Fibroblast of villous mesenchyme (primary cell): ENCODE measurements around the gene MARK4. TPM values are rescaled to one million over a fixed set of nuclear protein-coding genes. Genes with fewer than 3 reads are reported as not detected.

ENCODE experiments used
- DNase-seq: peaks from one replicate; pipeline ENCODE4 v3.0.0-alpha.2; 2010; ENCODE audit warnings: low read depth
- H3K4me3 ChIP-seq: 2 replicates; pipeline ENCODE4 v1.5.1; 2011; ENCODE audit warnings: low read depth, mild to moderate bottlenecking, low read length
- CTCF ChIP-seq: IDR thresholded peaks from 2 replicates; pipeline ENCODE4 v1.5.1; 2012; ENCODE audit warnings: low read depth, mild to moderate bottlenecking, low read length; ENCODE audit not compliant: insufficient read depth
- total RNA-seq: library from RNA; depleted of rRNA; stranded (reverse); fragments of >200 nt; gene quantifications from 2 replicates; pipeline ENCODE4 v1.2.3, GENCODE V29; 2012

The MARK4 gene
- total RNA-seq, 1 donor, result 14.2 TPM

- no peak for TF ChIP-seq CTCF
- no peak overlapping the region for H3K4me3 ChIP-seq
- no peak for DNase-seq
Observed at GRCh38 chr19:45303269-45304060, 52.4 kb downstream of the MARK4 start.

DNA sequence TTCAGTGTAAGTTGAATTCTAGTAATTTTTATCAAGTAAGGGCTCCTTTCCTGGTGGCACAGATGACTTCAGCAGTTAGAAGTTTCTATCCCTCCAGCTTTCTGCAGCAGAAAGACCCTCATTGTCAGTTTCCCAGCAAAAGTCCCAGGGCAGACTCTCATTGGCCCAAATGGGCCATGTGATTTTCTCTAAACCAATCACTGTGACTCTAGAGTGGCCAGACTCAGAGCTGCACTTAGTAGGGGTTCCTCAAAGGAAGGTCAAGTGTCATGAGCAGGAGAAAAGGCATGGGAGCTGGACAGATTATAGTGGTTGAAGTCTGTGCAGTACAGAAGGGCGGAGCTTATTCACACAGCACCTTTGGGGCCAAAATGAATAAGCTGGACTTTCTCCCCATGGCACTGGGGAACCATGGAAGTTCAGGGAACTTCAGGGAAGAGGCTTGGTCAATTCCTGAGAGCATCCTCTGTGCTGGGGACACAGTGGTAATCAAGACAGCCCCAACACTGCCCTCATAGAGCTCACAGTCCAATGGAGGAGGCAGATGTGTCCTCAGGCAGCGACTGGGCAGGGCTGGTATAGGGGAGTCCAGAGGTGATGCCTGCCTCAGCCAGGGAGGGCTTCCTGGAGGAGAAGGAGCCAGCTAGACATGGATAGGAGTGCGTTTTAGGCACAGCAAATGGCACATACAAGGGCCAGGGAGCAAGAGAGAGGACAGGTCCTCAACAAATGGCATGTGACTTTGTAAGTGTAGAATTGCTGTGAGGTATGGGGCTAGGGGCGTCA is 53.3 kb downstream of the MARK4 start:
- H3K4me3 ChIP-seq, result no peak overlapping the region
- no peak for TF ChIP-seq CTCF
- no peak for DNase-seq

- H3K4me3 ChIP-seq, result no peak overlapping the region
- no peak for TF ChIP-seq CTCF
- DNase-seq, result no peak
Observed at GRCh38 chr19:45305007-45305406, 53.9 kb downstream of the MARK4 start.

GRCh38 chr19:45305421-45305820 is 54.4 kb downstream of the MARK4 start:
- H3K4me3 ChIP-seq, result no peak overlapping the region
- no peak for TF ChIP-seq CTCF
- DNase-seq, result peak; percentile 24

DNA sequence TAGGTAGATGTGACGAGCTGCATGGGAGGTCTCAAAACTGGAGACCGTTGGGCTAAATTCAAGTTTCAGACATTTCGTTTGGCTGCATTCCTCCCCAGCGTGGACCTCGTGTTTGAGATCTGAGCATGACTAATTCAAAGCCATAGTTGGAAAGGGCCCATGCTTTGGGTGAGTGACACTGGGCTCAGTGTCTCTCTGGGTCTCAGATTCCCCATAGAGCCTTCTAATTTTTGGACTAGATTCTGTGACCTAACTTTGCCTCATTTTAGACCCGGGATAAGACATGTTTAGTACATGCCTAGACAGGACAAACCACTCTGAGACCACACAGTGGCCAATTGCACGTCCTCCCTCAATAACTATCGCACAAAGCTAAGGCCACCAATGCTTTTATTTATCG is 55.0 kb downstream of the MARK4 start:
- no peak for DNase-seq
- no peak overlapping the region for H3K4me3 ChIP-seq
- no peak for TF ChIP-seq CTCF

GRCh38 chr19:45306518-45307027 is 55.5 kb downstream of the MARK4 start:
- TF ChIP-seq CTCF, result no peak
- DNase-seq, result no peak
- no peak overlapping the region for H3K4me3 ChIP-seq
